Panc1 (cell line): Measurements from ENCODE around the gene VAMP8. TPM values are rescaled to one million over a fixed set of nuclear protein-coding genes. Genes with fewer than 3 reads are reported as not detected.

ENCODE experiments used
- ATAC-seq: fragments of 200-7000 bp; cut with Tn5 transposase; 2 replicates; pipeline ENCODE4 v1.9.1; 2020; ENCODE audit warnings: mild to moderate bottlenecking, moderate library complexity
- BruUV-seq: library from RNA; stranded (reverse); fragments of 400-500 nt; replicated peaks from 2 replicates; lab custom pipeline; 2021; lab: Mats Ljungman, UMichigan
- CTCF ChIA-PET: fragments of 300-600 bp; sonication (Branson Sonifier 250); formaldehyde crosslinking; loops from one replicate; lab custom pipeline; 2022; ENCODE audit warnings: antibody characterized with exemption; lab: Charles Lee
- POLR2A ChIA-PET: fragments of 300-600 bp; sonication (Branson Sonifier 250); formaldehyde crosslinking; loops from one replicate; lab custom pipeline; 2022; ENCODE audit warnings: antibody characterized with exemption; lab: Charles Lee
- DNase-seq: peaks from one replicate; pipeline ENCODE4 v3.0.0-alpha.2; 2010; ENCODE audit warnings: low read depth, low spot score
- H3K27ac ChIP-seq: 2 replicates; pipeline ENCODE4 v1.5.1; 2011; ENCODE audit warnings: mild to moderate bottlenecking, low read length, inconsistent platforms
- H3K27me3 ChIP-seq: fragments of 200-500 bp; sonication (Bioruptor generic); 2 replicates; pipeline ENCODE4 v1.6.0; 2014; ENCODE audit warnings: low read length, inconsistent platforms; ENCODE audit not compliant: control insufficient read depth, insufficient read depth
- H3K36me3 ChIP-seq: fragments of 200-500 bp; sonication (Bioruptor generic); 2 replicates; pipeline ENCODE4 v1.5.1; 2014; ENCODE audit warnings: inconsistent platforms, mild to moderate bottlenecking, low read length, moderate library complexity; ENCODE audit not compliant: control insufficient read depth, insufficient read depth
- H3K4me1 ChIP-seq: 2 replicates; pipeline ENCODE4 v1.5.1; 2011; ENCODE audit warnings: inconsistent platforms, mild to moderate bottlenecking, low read length, moderate library complexity; ENCODE audit not compliant: control insufficient read depth, insufficient read depth
- H3K4me3 ChIP-seq, 2 experiments: 2 replicates each; pipeline ENCODE4 v1.5.1; 2011 to 2012; ENCODE audit warnings: low read depth in 2 of 2, low read length in 2 of 2, mild to moderate bottlenecking in 2 of 2, inconsistent platforms in 1 of 2, moderate library complexity in 1 of 2
- H3K9me3 ChIP-seq: fragments of 200-500 bp; sonication (Bioruptor generic); 2 replicates; pipeline ENCODE4 v1.5.1; 2014; ENCODE audit warnings: low read depth, mild to moderate bottlenecking, inconsistent platforms, low read length, moderate library complexity; ENCODE audit not compliant: control insufficient read depth, insufficient read depth
- CTCF ChIP-seq: fragments of 450-650 bp; IDR thresholded peaks from 2 replicates; pipeline ENCODE4 v1.5.1; 2017; ENCODE audit warnings: mild to moderate bottlenecking
- POLR2AphosphoS5 ChIP-seq: IDR thresholded peaks from 2 replicates; pipeline ENCODE4 v1.6.1; 2012; ENCODE audit warnings: mild to moderate bottlenecking, low read depth, low read length, moderate library complexity
- REST ChIP-seq, 2 experiments: IDR thresholded peaks; 2 replicates each; pipeline ENCODE4 v1.6.1; 2011 to 2012; ENCODE audit warnings: low read depth in 2 of 2, control low read depth in 1 of 2, low read length in 1 of 2, mild to moderate bottlenecking in 1 of 2, moderate library complexity in 1 of 2; ENCODE audit not compliant: insufficient read depth in 1 of 2
- SIN3A ChIP-seq: IDR thresholded peaks from 2 replicates; pipeline ENCODE4 v1.6.1; 2012; ENCODE audit warnings: low read depth, mild to moderate bottlenecking, low read length, moderate library complexity, borderline replicate concordance; ENCODE audit not compliant: insufficient read depth
- TCF7L2 ChIP-seq: IDR thresholded peaks from 2 replicates; pipeline ENCODE4 v1.6.1; 2011; ENCODE audit warnings: mild to moderate bottlenecking, low read depth, low read length, inconsistent platforms
- in situ Hi-C: cut with HindIII; loops from 2 replicates; pipeline ENCODE4 v1.10.0; 2016; ENCODE audit warnings: low sequenced_read_pairs, low pct_unique_long_range_greater_than_20kb
- intact Hi-C: fragments of 100-400 bp; cut with micrococcal nuclease; formaldehyde crosslinking; loops from one replicate; pipeline ENCODE4 v1.10.0; 2022; ENCODE audit not compliant: unreplicated experiment
- total RNA-seq: library from RNA; stranded (reverse); gene quantifications from one replicate; pipeline ENCODE4 v1.2.1, GENCODE V29; 2021; ENCODE audit not compliant: unreplicated experiment

The VAMP8 gene
- total RNA-seq, 1 experiment from 2014 or later: 93.2 TPM

- TF ChIP-seq SIN3A: no peak
- TF ChIP-seq CTCF: no peak
- TF ChIP-seq TCF7L2: no peak
- TF ChIP-seq POLR2AphosphoS5: no peak
- TF ChIP-seq REST (IDR thresholded peaks at IDR 0.05; ENCODE audit: insufficient read depth in 1 of 2, low read depth in 2 of 2, low read length in 1 of 2): no peak
- in situ Hi-C loops (no loop called here), intact Hi-C loops (no loop called here)
- CTCF ChIA-PET: no interaction called here
- Histone ChIP-seq H3K9me3 (no peaks in the 10 kb centered on the region), H3K4me3 (peak overlapping the region; percentile 97 to 99), H3K27me3 (no peaks in the 10 kb centered on the region), H3K4me1 (peaks cover 44% of the 10 kb centered on the region), H3K36me3 (no peaks in the 10 kb centered on the region; the same call in 1 of the 2 replicates), H3K27ac (peak overlapping the region; percentile 84)
- ATAC-seq (no peak), DNase-seq (no peak)
- POLR2A ChIA-PET: interaction anchor here (0.6 kb wide), 1 partner anchor 52 kb away, joined by 6 read pairs; no protein-coding TSS in a partner anchor
- BruUV-seq: no TSS peak
Observed at GRCh38 chr2:85600951-85601770, 23.8 kb downstream of the VAMP8 start.

GRCh38 chr2:85601771-85602475 is 24.5 kb downstream of the VAMP8 start:
- ChIA-PET CTCF (no interaction called here), POLR2A (interaction anchor here (0.5 kb wide), 1 partner anchor 182 kb away, joined by 3 read pairs; no protein-coding TSS in a partner anchor)
- ATAC-seq (peak; percentile 78), DNase-seq (no peak)
- intact Hi-C loops (no loop called here), in situ Hi-C loops (no loop called here)
- Histone ChIP-seq H3K36me3 (no peaks in the 10 kb centered on the region; the same call in 1 of the 2 replicates), H3K4me3 (peak overlapping the region; percentile 97 to 99), H3K27me3 (no peaks in the 10 kb centered on the region), H3K27ac (peak overlapping the region; percentile 84), H3K9me3 (no peaks in the 10 kb centered on the region), H3K4me1 (peaks cover 37% of the 10 kb centered on the region)
- no TSS peak for BruUV-seq
- TF ChIP-seq CTCF: no peak
